IMR-90 (cell line): Measurements from ENCODE around the gene FAM149A. TPM values are rescaled to one million over a fixed set of nuclear protein-coding genes. Genes with fewer than 3 reads are reported as not detected.

ENCODE experiments used
- ATAC-seq: fragments of 200-7000 bp; cut with Tn5 transposase; 2 replicates; pipeline ENCODE4 v1.9.1; 2020; ENCODE audit warnings: low read depth, mild to moderate bottlenecking, moderate library complexity
- BruUV-seq: library from RNA; stranded (reverse); fragments of 400-500 nt; replicated peaks from 2 replicates; lab custom pipeline; 2021; lab: Mats Ljungman, UMichigan
- CTCF ChIA-PET: fragments of 300-600 bp; formaldehyde crosslinking; extraction: SDS; loops from one replicate; lab custom pipeline; 2021; ENCODE audit warnings: antibody characterized with exemption; lab: Yijun Ruan, JAX
- POLR2A ChIA-PET: fragments of 300-600 bp; sonication (Branson Sonifier 250); formaldehyde crosslinking; loops from one replicate; lab custom pipeline; 2022; ENCODE audit warnings: antibody characterized with exemption; ENCODE audit not compliant: unreplicated experiment; lab: Charles Lee
- DNase-seq: peaks from one replicate; pipeline ENCODE4 v3.0.0; 2013
- H2AFZ ChIP-seq: replicated peaks from 2 replicates; pipeline ENCODE3; 2013; ENCODE audit warnings: low read length, mild to moderate bottlenecking; ENCODE audit not compliant: poor library complexity
- H2AK5ac ChIP-seq: 2 replicates; pipeline ENCODE4 v1.6.1; 2013; ENCODE audit warnings: low read depth, low read length, inconsistent platforms
- H2AK9ac ChIP-seq: replicated peaks from 2 replicates; pipeline ENCODE3; 2013; ENCODE audit warnings: mild to moderate bottlenecking, low read depth, low read length, moderate library complexity; ENCODE audit not compliant: poor library complexity
- H2BK120ac ChIP-seq: 2 replicates; pipeline ENCODE4 v1.6.1; 2013; ENCODE audit warnings: low read depth, low read length, inconsistent platforms
- H2BK15ac ChIP-seq: 3 replicates; pipeline ENCODE4 v1.6.1; 2013; ENCODE audit warnings: low read depth, low read length, inconsistent platforms
- H2BK20ac ChIP-seq: 2 replicates; pipeline ENCODE4 v1.6.1; 2013; ENCODE audit warnings: low read depth, mild to moderate bottlenecking, inconsistent platforms, low read length, moderate library complexity
- H2BK5ac ChIP-seq: 2 replicates; pipeline ENCODE4 v1.6.1; 2013; ENCODE audit warnings: mild to moderate bottlenecking, low read depth, low read length, inconsistent platforms; ENCODE audit not compliant: poor library complexity, severe bottlenecking
- H3K14ac ChIP-seq: replicated peaks from 2 replicates; pipeline ENCODE4 v1.6.1; 2013; ENCODE audit warnings: low read depth, low read length, inconsistent platforms
- H3K18ac ChIP-seq: 2 replicates; pipeline ENCODE4 v1.6.1; 2013; ENCODE audit warnings: low read depth, low read length, control low read depth
- H3K23ac ChIP-seq: 2 replicates; pipeline ENCODE4 v1.6.1; 2013; ENCODE audit warnings: low read depth, low read length, inconsistent platforms
- H3K27ac ChIP-seq: 2 replicates; pipeline ENCODE4 v1.5.1; 2013; ENCODE audit warnings: mild to moderate bottlenecking, control low read depth, low read length; ENCODE audit not compliant: insufficient read depth
- H3K27me3 ChIP-seq: 2 replicates; pipeline ENCODE4 v1.6.1; 2013; ENCODE audit warnings: low read length; ENCODE audit not compliant: control insufficient read depth, insufficient read depth
- H3K36me3 ChIP-seq: 2 replicates; pipeline ENCODE4 v1.6.1; 2013; ENCODE audit warnings: low read length, mixed read lengths; ENCODE audit not compliant: control insufficient read depth, insufficient read depth
- H3K4ac ChIP-seq: 2 replicates; pipeline ENCODE4 v1.6.1; 2013; ENCODE audit warnings: low read depth, low read length, inconsistent platforms
- H3K4me1 ChIP-seq: 2 replicates; pipeline ENCODE4 v1.6.1; 2013; ENCODE audit warnings: low read length, mixed read lengths; ENCODE audit not compliant: control insufficient read depth, insufficient read depth
- H3K4me2 ChIP-seq: 2 replicates; pipeline ENCODE4 v1.6.1; 2013; ENCODE audit warnings: low read depth, mild to moderate bottlenecking, control low read depth, low read length, moderate library complexity
- H3K4me3 ChIP-seq: 2 replicates; pipeline ENCODE4 v1.5.1; 2013; ENCODE audit warnings: low read depth, mild to moderate bottlenecking, control low read depth, low read length, moderate library complexity; ENCODE audit not compliant: insufficient read depth
- H3K56ac ChIP-seq: 2 replicates; pipeline ENCODE4 v1.6.1; 2013; ENCODE audit warnings: low read length, inconsistent platforms; ENCODE audit not compliant: insufficient read depth; ENCODE audit errors: extremely low read depth
- H3K79me1 ChIP-seq, 2 experiments: 2 replicates each; pipeline ENCODE4 v1.6.1; 2013; ENCODE audit warnings: low read length in 2 of 2, inconsistent platforms in 1 of 2, low read depth in 1 of 2
- H3K9ac ChIP-seq: 2 replicates; pipeline ENCODE4 v1.6.1; 2013; ENCODE audit warnings: low read depth, low read length, control low read depth
- H3K9me1 ChIP-seq: 2 replicates; pipeline ENCODE4 v1.6.1; 2013; ENCODE audit warnings: low read length, inconsistent platforms; ENCODE audit not compliant: insufficient read depth
- H3K9me3 ChIP-seq: 2 replicates; pipeline ENCODE4 v1.6.1; 2013; ENCODE audit warnings: low read length; ENCODE audit not compliant: control insufficient read depth, insufficient read depth
- H4K20me1 ChIP-seq: 2 replicates; pipeline ENCODE4 v1.6.1; 2013; ENCODE audit warnings: low read length, inconsistent platforms; ENCODE audit not compliant: insufficient read depth
- H4K5ac ChIP-seq: 2 replicates; pipeline ENCODE4 v1.6.1; 2013; ENCODE audit warnings: mild to moderate bottlenecking, low read depth, low read length, control low read depth
- H4K8ac ChIP-seq, 2 experiments: 2 replicates each; pipeline ENCODE4 v1.6.1; 2013; ENCODE audit warnings: low read depth in 2 of 2, low read length in 2 of 2, control low read depth in 1 of 2, inconsistent platforms in 1 of 2
- H4K91ac ChIP-seq: 2 replicates; pipeline ENCODE4 v1.6.1; 2013; ENCODE audit warnings: low read depth, low read length, inconsistent platforms; ENCODE audit not compliant: insufficient read depth
- BHLHE40 ChIP-seq: fragments of 150-350 bp; IDR thresholded peaks from 2 replicates; pipeline ENCODE4 v1.6.1; 2016; ENCODE audit warnings: mild to moderate bottlenecking, low read depth, low read length
- MAFK ChIP-seq: IDR thresholded peaks from 2 replicates; pipeline ENCODE4 v1.6.1; 2012; ENCODE audit warnings: low read depth, low read length, improper control_type of control experiment
- NFE2L2 ChIP-seq: fragments of 150-350 bp; IDR thresholded peaks from 2 replicates; pipeline ENCODE4 v1.6.1; 2016; ENCODE audit warnings: low read depth, mild to moderate bottlenecking, low read length
- RCOR1 ChIP-seq: IDR thresholded peaks from 2 replicates; pipeline ENCODE4 v1.6.1; 2012; ENCODE audit warnings: mild to moderate bottlenecking, low read length, improper control_type of control experiment; ENCODE audit not compliant: insufficient replicate concordance
- SMC3 ChIP-seq: fragments of 150-350 bp; IDR thresholded peaks from 2 replicates; pipeline ENCODE4 v1.6.1; 2016; ENCODE audit warnings: low read depth, mild to moderate bottlenecking, antibody characterized with exemption, low read length, moderate library complexity
- WGBS, 2 experiments: methylation state at CpG; one replicate each; pipeline versions ENCODE4 v1.1.5 to v1.1.7; 2013; ENCODE audit warnings: missing lambda C conversion rate in 2 of 2; ENCODE audit not compliant: insufficient read length in 1 of 2; ENCODE audit errors: extremely low coverage in 2 of 2; 5-methylcytosine and 5-hydroxymethylcytosine counted together
- dilution Hi-C: fragments of 300-500 bp; cut with HindIII; formaldehyde crosslinking; loops from one replicate; pipeline ENCODE4 v1.14.3; 2018; ENCODE audit warnings: low sequenced_read_pairs; ENCODE audit not compliant: unreplicated experiment
- in situ Hi-C: fragments of 300-500 bp; cut with MboI; formaldehyde crosslinking; loops from 3 replicates; pipeline ENCODE4 v1.14.3; 2019; ENCODE audit warnings: low sequenced_read_pairs, inconsistent platforms, mixed read lengths
- intact Hi-C: fragments of 100-400 bp; cut with micrococcal nuclease; formaldehyde crosslinking; loops from 2 replicates; pipeline ENCODE4 v1.10.0; 2022
- polyA plus RNA-seq, 3 experiments: library from polyadenylated mRNA; depleted of rRNA; stranded (reverse); fragments of >200 nt; gene quantifications; 2 replicates each; pipeline ENCODE4 v1.2.3, GENCODE V29; 2012; ENCODE audit warnings: low replicate concordance in 1 of 3
- total RNA-seq: library from RNA; depleted of rRNA; stranded (reverse); fragments of >200 nt; gene quantifications from 2 replicates; pipeline ENCODE4 v1.2.3, GENCODE V29; 2012

The FAM149A gene
- total and polyA plus RNA-seq, 2 of the 4 experiments (the other 2 are of a cell fraction), result 0.54 to 0.70 TPM

DNA sequence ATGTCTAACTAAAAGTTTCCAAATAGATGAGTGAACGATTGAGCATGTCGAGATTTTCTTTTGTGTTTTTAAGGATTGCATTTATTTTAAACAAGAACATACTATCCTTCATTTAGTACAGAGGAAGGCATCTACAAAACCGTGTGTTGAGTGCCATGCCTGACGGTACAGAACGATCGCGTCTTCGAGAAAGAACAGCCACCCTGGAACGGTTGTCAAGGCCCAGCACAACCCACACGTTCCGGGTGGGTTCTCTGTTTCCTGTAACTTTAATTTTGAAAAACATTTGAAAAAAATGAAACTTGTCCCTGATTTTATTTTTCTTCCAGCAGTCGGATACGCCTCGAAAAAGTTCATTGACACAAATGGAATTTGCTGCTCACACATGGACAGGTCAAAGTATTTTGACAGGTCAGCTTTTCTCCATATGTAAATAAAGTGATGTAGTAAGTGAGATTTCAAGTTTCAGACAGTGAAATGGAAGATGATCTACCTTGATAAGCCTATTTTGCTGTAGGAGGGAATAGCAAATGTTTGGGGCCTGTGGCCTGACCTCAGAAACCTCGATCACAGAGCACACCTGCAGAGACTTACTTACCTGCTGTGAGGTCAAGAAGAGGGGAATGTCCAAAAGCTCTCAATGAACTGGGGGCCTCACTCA, 62.5 kb downstream of the FAM149A start:
- BruUV-seq, result no TSS peak
- no peak overlapping the region for H3K14ac ChIP-seq
- no peak overlapping the region for H3K9ac ChIP-seq
- H3K18ac ChIP-seq, result no peak overlapping the region
- no peaks in the 10 kb centered on the region for H3K9me3 ChIP-seq
- no peak overlapping the region for H2AK5ac ChIP-seq
- H3K79me1 ChIP-seq, result no peaks in the 10 kb centered on the region
- no peak for DNase-seq
- no peak overlapping the region for H3K4me2 ChIP-seq
- ATAC-seq, result no peak
- H3K4me1 ChIP-seq, result no peaks in the 10 kb centered on the region
- H2AFZ ChIP-seq, result no peak overlapping the region
- no peak overlapping the region for H3K27ac ChIP-seq
- no peak overlapping the region for H2BK15ac ChIP-seq
- H2BK20ac ChIP-seq, result no peak overlapping the region
- POLR2A ChIA-PET, result no interaction called here
- no peaks in the 10 kb centered on the region for H3K9me1 ChIP-seq
- no peaks in the 10 kb centered on the region for H4K20me1 ChIP-seq
- H2AK9ac ChIP-seq, result no peak overlapping the region
- H3K56ac ChIP-seq, result no peak overlapping the region
- H3K36me3 ChIP-seq, result no peaks in the 10 kb centered on the region
- no peak overlapping the region for H4K91ac ChIP-seq
- H3K23ac ChIP-seq, result no peak overlapping the region
- no peak overlapping the region for H4K5ac ChIP-seq
- H3K4ac ChIP-seq, result no peak overlapping the region
- no peaks in the 10 kb centered on the region; the same call in 1 of the 2 replicates for H3K27me3 ChIP-seq
- dilution Hi-C loops (no loop called here), in situ Hi-C loops (no loop called here), intact Hi-C loops (no loop called here)
- TF ChIP-seq SMC3 (no peak), MAFK (peak; percentile 37; the same call in 1 of the 2 replicates), NFE2L2 (no peak), BHLHE40 (no peak), RCOR1 (no peak)
- H2BK120ac ChIP-seq, result no peak overlapping the region
- H2BK5ac ChIP-seq, result no peak overlapping the region
- 81% methylated on average over 7 of the region's 15 CpGs; no CpG with 5 or more reads in 1 of the 2 experiments for WGBS, 2 experiments
- CTCF ChIA-PET, result no interaction called here
- H4K8ac ChIP-seq, result no peak overlapping the region
- H3K4me3 ChIP-seq, result no peak overlapping the region
